BE2C (cell line): ENCODE results near the gene MXD1.

Experiments used
- DNase-seq: peaks from one replicate; pipeline ENCODE4 v3.0.0-alpha.2; 2020
- H3K27me3 ChIP-seq: fragments of 250-450 bp; sonication (Bioruptor Pico); 2 replicates; pipeline ENCODE4 v1.5.1; 2020; ENCODE audit warnings: mild to moderate bottlenecking
- H3K36me3 ChIP-seq: fragments of 250-450 bp; sonication (Bioruptor Pico); 2 replicates; pipeline ENCODE4 v1.5.1; 2020; ENCODE audit warnings: mild to moderate bottlenecking
- H3K4me1 ChIP-seq: fragments of 250-450 bp; sonication (Bioruptor Pico); 2 replicates; pipeline ENCODE4 v1.5.1; 2020
- H3K4me3 ChIP-seq: 2 replicates; pipeline ENCODE4 v1.5.1; 2011; ENCODE audit warnings: low read depth, low read length
- H3K9me3 ChIP-seq: fragments of 250-450 bp; sonication (Bioruptor Pico); 2 replicates; pipeline ENCODE4 v1.5.1; 2020
- CTCF ChIP-seq: IDR thresholded peaks from 2 replicates; pipeline ENCODE4 v1.5.1; 2012; ENCODE audit warnings: mild to moderate bottlenecking, low read depth, low read length

Gene MXD1

GRCh38 chr2:69964353-69964841 lies 49.5 kb downstream of the MXD1 start:
- TF ChIP-seq CTCF = no peak
- Histone ChIP-seq H3K4me3 (no peak overlapping the region), H3K4me1 (no peaks in the 10 kb centered on the region), H3K9me3 (no peaks in the 10 kb centered on the region), H3K36me3 (no peaks in the 10 kb centered on the region), H3K27me3 (no peaks in the 10 kb centered on the region)
- no peak for DNase-seq

DNA sequence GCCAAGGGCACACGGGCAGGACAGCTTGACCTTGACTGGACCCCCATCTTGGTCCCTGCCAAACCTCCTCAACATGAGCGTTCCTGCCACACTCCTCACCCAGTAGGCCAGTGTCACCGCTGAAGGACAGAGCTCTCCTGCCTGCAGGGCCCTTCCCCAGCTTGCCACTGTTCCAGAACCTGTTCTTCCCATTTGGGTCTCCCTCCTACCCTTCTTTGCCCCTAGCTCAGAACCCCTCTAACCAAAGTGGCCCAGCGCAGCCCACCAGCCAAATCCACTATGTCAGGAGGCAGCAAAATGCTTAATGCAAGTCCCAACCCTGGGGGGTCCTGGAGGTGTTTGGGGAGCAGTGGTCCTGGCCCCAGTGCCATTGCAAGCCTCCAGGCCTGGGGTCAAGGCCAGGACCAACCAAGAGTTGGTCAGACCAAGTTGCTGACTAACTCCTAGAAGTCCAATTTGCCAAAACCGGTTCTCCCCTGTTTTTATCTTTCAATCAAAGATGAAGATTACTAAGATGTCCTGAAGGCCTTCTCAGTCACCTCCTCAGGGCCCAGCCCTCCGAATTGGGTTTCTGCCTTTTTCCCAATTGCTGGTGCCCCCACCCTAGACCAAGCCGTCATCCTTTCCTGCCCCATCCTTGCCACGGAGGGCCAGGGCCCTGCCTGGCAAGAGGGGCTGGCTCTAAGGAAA lies 51.0 kb downstream of the MXD1 start:
- no peak for DNase-seq
- no peak for TF ChIP-seq CTCF
- Histone ChIP-seq H3K27me3 (no peaks in the 10 kb centered on the region), H3K9me3 (no peaks in the 10 kb centered on the region), H3K4me3 (no peak overlapping the region), H3K36me3 (no peaks in the 10 kb centered on the region), H3K4me1 (no peaks in the 10 kb centered on the region)

DNA sequence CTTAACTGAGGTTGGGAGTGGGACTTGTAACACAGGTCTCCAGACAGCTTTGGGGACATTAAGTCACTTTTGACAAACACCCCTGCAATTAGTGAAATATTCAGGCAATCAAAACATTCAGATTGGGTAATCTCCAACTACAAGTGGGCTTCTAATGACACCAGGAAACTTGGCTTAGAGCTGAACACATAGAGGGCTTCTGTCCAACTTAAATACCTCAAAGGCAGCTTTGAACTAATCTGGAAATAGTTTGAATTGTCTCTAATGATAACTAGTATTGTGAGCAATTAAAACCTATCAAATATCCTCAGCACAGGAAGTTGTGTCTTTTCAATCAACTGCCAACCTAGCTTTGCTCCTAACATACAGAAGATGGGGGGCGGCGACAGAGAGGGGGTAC lies 51.6 kb downstream of the MXD1 start:
- no peak for DNase-seq
- Histone ChIP-seq H3K9me3 (no peaks in the 10 kb centered on the region), H3K36me3 (no peaks in the 10 kb centered on the region), H3K27me3 (no peaks in the 10 kb centered on the region), H3K4me3 (no peak overlapping the region), H3K4me1 (no peaks in the 10 kb centered on the region)
- TF ChIP-seq CTCF = no peak

GRCh38 chr2:69968609-69969008 lies 53.7 kb downstream of the MXD1 start:
- H3K36me3 ChIP-seq = no peaks in the 10 kb centered on the region
- DNase-seq = no peak
- H3K27me3 ChIP-seq = no peaks in the 10 kb centered on the region
- TF ChIP-seq CTCF = no peak
- no peaks in the 10 kb centered on the region for H3K9me3 ChIP-seq
- no peaks in the 10 kb centered on the region for H3K4me1 ChIP-seq
- H3K4me3 ChIP-seq = no peak overlapping the region

- no peak for TF ChIP-seq CTCF
- no peaks in the 10 kb centered on the region for H3K36me3 ChIP-seq
- DNase-seq = no peak
- no peaks in the 10 kb centered on the region for H3K9me3 ChIP-seq
- H3K4me1 ChIP-seq = no peaks in the 10 kb centered on the region
- H3K4me3 ChIP-seq = no peak overlapping the region
- H3K27me3 ChIP-seq = no peaks in the 10 kb centered on the region
Measured at GRCh38 chr2:69969126-69969983, 54.4 kb downstream of the MXD1 start.

GRCh38 chr2:69969991-69970390 lies 55.1 kb downstream of the MXD1 start:
- Histone ChIP-seq H3K9me3 (no peaks in the 10 kb centered on the region), H3K4me1 (no peaks in the 10 kb centered on the region), H3K4me3 (no peak overlapping the region), H3K27me3 (no peaks in the 10 kb centered on the region), H3K36me3 (no peaks in the 10 kb centered on the region)
- no peak for TF ChIP-seq CTCF
- DNase-seq = no peak
